Lower leg skin (tissue), 3 donors: ENCODE measurements around the gene DRD1.

Experiments used
- CTCF ChIP-seq, 3 donors: fragments of 450-650 bp; IDR thresholded peaks; one replicate each; pipeline ENCODE4 v1.5.1; 2016; ENCODE audit warnings: antibody characterized with exemption in 3 of 3, mild to moderate bottlenecking in 3 of 3, moderate library complexity in 2 of 3
- POLR2A ChIP-seq, 2 donors: fragments of 450-650 bp; IDR thresholded peaks; one replicate each; pipeline ENCODE4 v1.6.1; 2016 to 2017; ENCODE audit warnings: antibody characterized with exemption in 2 of 2, mild to moderate bottlenecking in 1 of 2, moderate library complexity in 1 of 2

GRCh38 chr5:175468892-175469291 lies 24.9 kb upstream of the DRD1 start:
- no peak for TF ChIP-seq CTCF (IDR thresholded peaks at IDR 0.05)
- TF ChIP-seq POLR2A (IDR thresholded peaks at IDR 0.05) = no peak
